HEK293T (cell line): Measurements from ENCODE around the gene KCNQ1OT1.

Experiments
- CTCF ChIA-PET: fragments of 350-600 bp; formaldehyde crosslinking; extraction: SDS; loops from one replicate; lab custom pipeline; 2021; ENCODE audit warnings: antibody characterized with exemption, inconsistent platforms; lab: Yijun Ruan, JAX
- POLR2A ChIA-PET: fragments of 350-600 bp; formaldehyde crosslinking; extraction: SDS; loops from one replicate; lab custom pipeline; 2020; ENCODE audit warnings: antibody characterized with exemption, inconsistent platforms; lab: Yijun Ruan, JAX
- DNase-seq: peaks from one replicate; pipeline ENCODE4 v3.0.0; 2012; ENCODE audit warnings: mixed read lengths; ENCODE audit errors: extremely low spot score
- ARNT ChIP-seq: fragments of 450-650 bp; IDR thresholded peaks from 2 replicates; pipeline ENCODE4 v1.6.1; 2017; ENCODE audit warnings: mild to moderate bottlenecking
- BHLHE40 ChIP-seq: fragments of 450-650 bp; IDR thresholded peaks from 2 replicates; pipeline ENCODE4 v1.6.1; 2016; ENCODE audit warnings: mild to moderate bottlenecking, moderate library complexity, borderline replicate concordance
- CTBP1 ChIP-seq: fragments of 450-650 bp; IDR thresholded peaks from 2 replicates; pipeline ENCODE4 v1.6.1; 2016; ENCODE audit warnings: borderline replicate concordance
- ELF4 ChIP-seq: fragments of 450-650 bp; IDR thresholded peaks from 2 replicates; pipeline ENCODE4 v1.6.1; 2017; ENCODE audit warnings: antibody characterized with exemption
- FOXA1 ChIP-seq: fragments of 450-650 bp; IDR thresholded peaks from 2 replicates; pipeline ENCODE4 v1.6.1; 2016; ENCODE audit warnings: mild to moderate bottlenecking
- FOXK2 ChIP-seq: fragments of 450-650 bp; IDR thresholded peaks from 2 replicates; pipeline ENCODE4 v1.6.1; 2016; ENCODE audit warnings: mild to moderate bottlenecking
- FOXM1 ChIP-seq: fragments of 450-650 bp; IDR thresholded peaks from 2 replicates; pipeline ENCODE4 v1.6.1; 2017; ENCODE audit warnings: mild to moderate bottlenecking, borderline replicate concordance
- HDGF ChIP-seq: fragments of 450-650 bp; IDR thresholded peaks from 2 replicates; pipeline ENCODE4 v1.6.1; 2017; ENCODE audit warnings: antibody characterized with exemption, borderline replicate concordance
- L3MBTL2 ChIP-seq: fragments of 450-650 bp; conservative IDR thresholded peaks from 2 replicates; pipeline ENCODE4 v1.6.1; 2016; ENCODE audit warnings: mild to moderate bottlenecking
- LEF1 ChIP-seq: fragments of 450-650 bp; IDR thresholded peaks from 2 replicates; pipeline ENCODE4 v1.6.1; 2017; ENCODE audit warnings: mild to moderate bottlenecking, borderline replicate concordance
- NFRKB ChIP-seq: fragments of 450-650 bp; IDR thresholded peaks from 2 replicates; pipeline ENCODE4 v1.6.1; 2016; ENCODE audit warnings: mild to moderate bottlenecking, moderate library complexity
- SP1 ChIP-seq: fragments of 450-650 bp; IDR thresholded peaks from 2 replicates; pipeline ENCODE4 v1.6.1; 2017
- SUZ12 ChIP-seq: fragments of 450-650 bp; IDR thresholded peaks from 2 replicates; pipeline ENCODE4 v1.6.1; 2016; ENCODE audit warnings: mild to moderate bottlenecking
- TARDBP ChIP-seq: fragments of 450-650 bp; IDR thresholded peaks from 2 replicates; pipeline ENCODE4 v1.6.1; 2016
- ZNF384 ChIP-seq: fragments of 450-650 bp; IDR thresholded peaks from 2 replicates; pipeline ENCODE4 v1.6.1; 2016
- TF ChIP-seq, protein P1 (sequence below): fragments of 450-650 bp; IDR thresholded peaks from 2 replicates; pipeline ENCODE4 v1.6.1; 2016

The KCNQ1OT1 gene

DNA sequence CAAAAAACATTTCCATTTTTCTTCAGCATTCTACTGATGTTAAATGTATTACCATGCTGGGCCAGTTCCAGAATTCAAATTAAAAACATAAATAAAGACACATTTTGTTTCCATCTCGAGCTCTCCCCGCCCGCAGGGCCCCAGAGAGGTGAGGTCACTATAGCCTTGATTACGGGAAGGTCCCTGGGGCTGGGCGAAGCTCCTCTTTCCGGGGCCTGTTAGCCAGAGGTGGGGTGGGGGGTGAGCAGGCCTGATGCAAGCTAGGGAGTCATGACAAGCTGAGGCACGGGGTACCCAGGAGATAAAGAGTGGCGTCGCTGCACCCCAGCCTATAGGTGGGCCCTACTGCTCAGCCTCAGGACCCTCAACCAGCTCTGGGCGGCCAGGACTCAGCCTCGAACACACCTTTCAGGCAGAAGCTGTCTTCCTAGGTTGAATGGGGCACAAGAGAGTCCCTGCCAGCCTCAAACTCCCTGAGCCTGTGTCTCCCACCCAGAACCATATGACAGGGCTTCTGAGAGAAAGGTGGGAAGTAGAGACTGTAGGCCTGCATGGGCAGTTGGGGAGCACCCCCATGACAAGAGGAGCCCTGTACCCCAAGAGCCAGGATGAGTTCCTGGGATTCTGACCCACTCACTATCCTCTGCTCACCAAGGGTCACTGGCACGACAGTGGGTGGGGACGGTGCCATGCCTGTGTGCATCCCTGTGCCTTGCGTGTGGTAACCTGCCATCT lies 34.8 kb downstream of the KCNQ1OT1 start:
- no peak for DNase-seq
- ChIA-PET CTCF (no interaction called here), POLR2A (no interaction called here)
- TF ChIP-seq SP1, result no peak
- TF ChIP-seq, protein P1, sequence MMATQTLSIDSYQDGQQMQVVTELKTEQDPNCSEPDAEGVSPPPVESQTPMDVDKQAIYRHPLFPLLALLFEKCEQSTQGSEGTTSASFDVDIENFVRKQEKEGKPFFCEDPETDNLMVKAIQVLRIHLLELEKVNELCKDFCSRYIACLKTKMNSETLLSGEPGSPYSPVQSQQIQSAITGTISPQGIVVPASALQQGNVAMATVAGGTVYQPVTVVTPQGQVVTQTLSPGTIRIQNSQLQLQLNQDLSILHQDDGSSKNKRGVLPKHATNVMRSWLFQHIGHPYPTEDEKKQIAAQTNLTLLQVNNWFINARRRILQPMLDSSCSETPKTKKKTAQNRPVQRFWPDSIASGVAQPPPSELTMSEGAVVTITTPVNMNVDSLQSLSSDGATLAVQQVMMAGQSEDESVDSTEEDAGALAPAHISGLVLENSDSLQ, result no peak
- TF ChIP-seq FOXA1, result no peak
- TF ChIP-seq ARNT, result no peak
- no peak for TF ChIP-seq FOXK2
- TF ChIP-seq ZNF384, result no peak

- no peak for DNase-seq
- CTCF ChIA-PET, result no interaction called here
- no peak for TF ChIP-seq FOXA1
- POLR2A ChIA-PET, result no interaction called here
These were observed 35.4 kb downstream of the KCNQ1OT1 start for GRCh38 chr11:2664376-2664775.

- TF ChIP-seq ZNF384, result no peak
- TF ChIP-seq ARNT, result no peak
- TF ChIP-seq HDGF, result no peak
- ChIA-PET POLR2A (no interaction called here), CTCF (no interaction called here)
- no peak for DNase-seq
These were observed 35.9 kb downstream of the KCNQ1OT1 start for GRCh38 chr11:2663915-2664314.

- CTCF ChIA-PET, result no interaction called here
- TF ChIP-seq FOXK2, result no peak
- TF ChIP-seq FOXM1, result no peak
- no peak for DNase-seq
- POLR2A ChIA-PET, result no interaction called here
These were observed 36.3 kb downstream of the KCNQ1OT1 start for GRCh38 chr11:2663506-2663905.

- ChIA-PET POLR2A (no interaction called here), CTCF (no interaction called here)
- TF ChIP-seq FOXM1 (no peak), SP1 (no peak), BHLHE40 (no peak), SUZ12 (no peak)
- TF ChIP-seq, protein P1, result no peak
- no peak for DNase-seq
These were observed 37.1 kb downstream of the KCNQ1OT1 start for GRCh38 chr11:2662430-2663299.

DNA sequence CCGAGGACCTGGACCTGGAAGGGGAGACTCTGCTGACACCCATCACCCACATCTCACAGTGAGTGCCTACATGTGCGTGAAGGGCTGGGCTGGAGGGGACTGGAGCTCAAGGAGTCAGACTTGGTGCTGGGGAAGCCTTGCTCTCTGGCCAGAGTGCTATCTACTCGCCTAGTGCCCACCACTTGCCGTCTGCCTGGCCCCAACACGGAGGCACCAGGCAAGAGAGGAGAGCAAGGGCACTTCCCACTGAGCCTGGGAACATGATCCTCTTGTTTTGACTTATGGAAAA lies 37.8 kb downstream of the KCNQ1OT1 start:
- POLR2A ChIA-PET, result no interaction called here
- no peak for DNase-seq

DNA sequence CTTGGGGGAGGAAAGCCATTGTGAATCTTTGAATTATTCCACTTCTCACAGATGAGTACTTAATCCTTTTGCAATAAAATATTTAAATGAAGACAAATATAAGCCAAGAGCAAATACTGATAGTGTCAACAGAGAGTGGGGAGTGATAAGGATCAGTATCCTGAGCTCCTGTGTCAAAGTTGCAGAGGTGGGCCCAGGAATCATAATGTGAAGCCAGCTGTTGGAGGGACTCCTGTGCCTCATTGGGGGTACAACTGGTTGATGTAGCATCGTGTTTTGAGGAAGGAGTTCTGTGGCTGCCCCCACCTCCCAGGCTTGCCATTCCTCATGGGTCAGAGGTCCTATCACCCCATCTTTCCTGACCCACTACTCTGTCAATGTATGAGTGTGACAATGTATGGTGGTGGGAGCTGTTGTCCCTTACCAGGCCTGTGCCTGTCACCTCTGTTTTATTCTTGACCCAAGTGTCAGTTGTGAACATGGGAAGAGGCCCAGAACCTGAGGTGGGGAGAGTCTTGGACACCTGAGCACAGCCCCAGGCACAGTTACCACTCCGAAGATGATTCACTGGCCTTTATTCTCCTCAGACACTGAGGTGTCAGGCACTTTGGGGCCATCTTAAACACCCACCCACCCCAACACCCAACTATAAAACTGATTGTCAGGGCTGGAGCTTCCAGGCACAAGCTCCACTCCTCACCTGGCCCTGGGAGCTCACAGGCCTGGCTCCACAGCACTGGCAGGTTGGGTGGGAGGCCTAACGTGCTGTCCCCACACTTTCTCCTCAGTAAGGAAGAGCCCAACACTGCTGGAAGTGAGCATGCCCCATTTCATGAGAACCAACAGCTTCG lies 38.4 kb downstream of the KCNQ1OT1 start:
- no peak for DNase-seq
- ChIA-PET POLR2A (no interaction called here), CTCF (no interaction called here)
- TF ChIP-seq NFRKB (no peak), HDGF (no peak), CTBP1 (no peak), TARDBP (no peak), L3MBTL2 (no peak)
- TF ChIP-seq, protein P1, result no peak

More for the DNA sequence above, 37.8 kb downstream of the KCNQ1OT1 start:
- CTCF ChIA-PET, result no interaction called here
- TF ChIP-seq ELF4 (no peak), HDGF (no peak), FOXK2 (no peak), CTBP1 (no peak), ARNT (no peak), FOXM1 (no peak), ZNF384 (no peak), TARDBP (no peak), FOXA1 (no peak), BHLHE40 (no peak), NFRKB (no peak), LEF1 (no peak), SP1 (no peak), L3MBTL2 (no peak), SUZ12 (no peak)
- TF ChIP-seq, protein P1, result no peak
